HepG2 (cell line): ENCODE results near the gene JAGN1.

ENCODE experiments used
- CBX2 ChIP-seq, 2 experiments: fragments of 200-600 bp in 1 of 2; sonication (generic); formaldehyde crosslinking in 1 of 2; IDR thresholded peaks; 2 replicates each; pipeline versions ENCODE4 v1.7.0 to v1.8.1; 2018 to 2022; ENCODE audit warnings: low read depth in 2 of 2, low read length in 1 of 2, mild to moderate bottlenecking in 1 of 2, missing genetic modification reagents in 1 of 2
- HCFC1 ChIP-seq: fragments of 150-350 bp; IDR thresholded peaks from 2 replicates; pipeline ENCODE4 v1.6.1; 2014; ENCODE audit warnings: low read depth, low read length
- TF ChIP-seq, protein P1 (sequence below): sonication (generic); formaldehyde crosslinking; IDR thresholded peaks from 2 replicates; pipeline ENCODE4 v1.5.0; 2020; ENCODE audit warnings: mild to moderate bottlenecking, missing genetic modification reagents, moderate library complexity

DNA sequence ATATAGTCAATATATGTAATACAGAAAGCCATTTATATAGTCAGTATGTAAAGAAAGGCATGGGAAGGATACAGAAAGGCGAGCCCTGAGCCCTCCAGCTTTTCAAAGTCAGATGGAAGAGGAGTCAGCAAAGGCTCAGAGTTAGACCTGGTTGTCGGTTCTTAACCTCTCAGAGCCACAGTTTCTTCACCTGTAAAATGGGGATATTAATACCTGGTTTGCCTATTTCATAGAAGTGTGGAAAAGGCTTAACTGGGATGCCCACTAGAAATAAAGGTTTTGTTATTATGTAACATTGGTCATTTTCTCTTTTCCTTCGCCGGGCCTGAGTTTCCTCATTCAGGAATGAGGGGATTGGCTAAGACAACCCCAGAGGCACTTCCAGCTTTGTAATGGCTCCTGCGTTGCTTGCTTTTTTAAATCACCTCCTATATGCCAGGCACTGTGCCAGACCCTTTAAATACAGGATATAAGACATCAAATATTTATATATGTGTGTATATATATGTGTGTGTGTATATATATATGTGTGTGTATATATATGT, 45.6 kb downstream of the JAGN1 start:
- TF ChIP-seq, protein P1, sequence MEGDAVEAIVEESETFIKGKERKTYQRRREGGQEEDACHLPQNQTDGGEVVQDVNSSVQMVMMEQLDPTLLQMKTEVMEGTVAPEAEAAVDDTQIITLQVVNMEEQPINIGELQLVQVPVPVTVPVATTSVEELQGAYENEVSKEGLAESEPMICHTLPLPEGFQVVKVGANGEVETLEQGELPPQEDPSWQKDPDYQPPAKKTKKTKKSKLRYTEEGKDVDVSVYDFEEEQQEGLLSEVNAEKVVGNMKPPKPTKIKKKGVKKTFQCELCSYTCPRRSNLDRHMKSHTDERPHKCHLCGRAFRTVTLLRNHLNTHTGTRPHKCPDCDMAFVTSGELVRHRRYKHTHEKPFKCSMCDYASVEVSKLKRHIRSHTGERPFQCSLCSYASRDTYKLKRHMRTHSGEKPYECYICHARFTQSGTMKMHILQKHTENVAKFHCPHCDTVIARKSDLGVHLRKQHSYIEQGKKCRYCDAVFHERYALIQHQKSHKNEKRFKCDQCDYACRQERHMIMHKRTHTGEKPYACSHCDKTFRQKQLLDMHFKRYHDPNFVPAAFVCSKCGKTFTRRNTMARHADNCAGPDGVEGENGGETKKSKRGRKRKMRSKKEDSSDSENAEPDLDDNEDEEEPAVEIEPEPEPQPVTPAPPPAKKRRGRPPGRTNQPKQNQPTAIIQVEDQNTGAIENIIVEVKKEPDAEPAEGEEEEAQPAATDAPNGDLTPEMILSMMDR (CRISPR knock-in tag): no peak
- TF ChIP-seq CBX2 (IDR thresholded peaks at IDR 0.05; ENCODE audit: low read depth, low read length) (no peak), CBX2 (CRISPR knock-in tag; IDR thresholded peaks at IDR 0.05; ENCODE audit: low read depth) (no peak), HCFC1 (no peak)
